LoVo (cell line): ENCODE measurements around the gene PHF12.
A peak's percentile ranks its signal among the peaks of the same experiment; 100 is the strongest.
"Not testable (repeated sequence)": the region's sequence is repeated elsewhere in the genome, so short reads cannot be mapped to it uniquely, and the experiment has no call there.

ENCODE experiments used
- DNase-seq: peaks from one replicate; pipeline ENCODE4 v3.0.0-alpha.2; 2016; ENCODE audit warnings: low spot score

The PHF12 gene

DNA sequence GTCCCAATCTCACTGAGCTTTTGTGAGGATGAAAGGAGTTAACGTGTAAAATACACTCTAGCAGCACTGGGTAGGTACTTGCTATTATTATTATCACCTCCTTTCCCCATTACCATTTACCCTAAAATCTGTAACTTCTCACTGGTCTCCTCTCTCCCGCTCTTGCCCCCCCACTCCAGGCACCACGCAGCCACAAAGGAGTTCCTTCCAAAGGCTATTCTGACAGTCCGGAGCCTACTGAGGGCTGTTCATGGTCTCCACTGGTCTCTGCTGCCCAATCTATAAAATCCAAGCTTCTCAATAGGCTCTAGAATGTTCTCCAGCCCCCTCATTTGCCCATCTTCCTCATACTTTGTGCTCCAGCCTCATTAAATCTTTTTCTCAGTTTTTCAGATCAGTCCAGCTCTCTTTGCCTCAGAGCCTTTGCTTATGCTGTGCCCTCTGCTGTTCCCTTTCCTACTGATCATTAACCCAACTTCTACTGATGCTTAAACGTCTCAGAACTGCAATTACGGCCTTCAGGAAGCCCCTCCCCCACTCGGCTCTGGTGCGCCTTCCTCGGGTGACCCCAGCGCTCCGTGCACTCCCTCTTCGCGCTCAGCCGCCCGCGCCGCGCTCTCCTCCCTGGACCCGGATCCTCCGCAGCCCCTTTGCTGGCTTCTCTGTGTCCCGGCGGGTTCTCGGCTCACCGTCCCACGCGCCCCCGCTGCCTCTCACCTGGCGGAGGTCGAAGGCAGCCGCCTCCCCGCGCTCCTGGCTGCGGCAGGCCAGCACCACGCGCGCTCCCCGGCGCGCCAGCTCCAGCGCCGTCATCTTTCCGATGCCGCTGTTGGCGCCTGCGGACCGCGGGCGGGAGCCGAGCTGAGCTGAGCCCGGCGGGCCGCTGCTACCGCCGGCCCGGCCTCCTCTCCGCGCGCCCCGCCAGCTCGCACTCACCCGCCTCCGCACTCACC, 49.2 kb downstream of the PHF12 start:
- DNase-seq, result peak; percentile 35

GRCh38 chr17:28900986-28901726, 50.2 kb downstream of the PHF12 start:
- no peak for DNase-seq

DNA sequence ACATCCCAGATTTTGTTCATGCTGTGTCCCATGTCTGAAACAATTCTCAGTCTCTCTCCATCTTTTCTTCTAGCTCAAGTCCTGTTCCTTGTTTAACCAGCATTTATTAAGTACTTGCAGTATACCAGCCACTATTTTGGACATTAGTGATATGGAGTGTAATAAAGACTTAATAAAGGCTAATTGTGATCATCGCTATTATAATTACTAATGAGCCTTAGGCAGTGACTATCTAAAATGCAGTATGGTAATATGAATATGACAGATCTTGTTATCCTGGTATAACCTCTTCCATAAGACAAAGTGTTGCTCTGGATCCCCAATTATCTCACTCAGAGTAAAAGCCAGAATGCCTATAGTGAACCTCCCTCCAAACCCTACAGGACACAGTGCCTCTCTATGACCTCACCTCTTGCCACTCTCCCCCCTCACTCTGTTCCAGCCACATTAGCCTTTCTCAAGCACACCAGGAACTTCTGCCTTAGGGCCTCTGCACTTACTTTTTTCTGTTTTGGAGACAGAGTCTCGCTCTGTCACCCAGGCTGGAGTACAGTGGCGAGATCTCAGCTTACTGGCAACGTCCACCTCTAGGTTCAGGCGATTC, 52.0 kb downstream of the PHF12 start:
- DNase-seq, result no peak

DNA sequence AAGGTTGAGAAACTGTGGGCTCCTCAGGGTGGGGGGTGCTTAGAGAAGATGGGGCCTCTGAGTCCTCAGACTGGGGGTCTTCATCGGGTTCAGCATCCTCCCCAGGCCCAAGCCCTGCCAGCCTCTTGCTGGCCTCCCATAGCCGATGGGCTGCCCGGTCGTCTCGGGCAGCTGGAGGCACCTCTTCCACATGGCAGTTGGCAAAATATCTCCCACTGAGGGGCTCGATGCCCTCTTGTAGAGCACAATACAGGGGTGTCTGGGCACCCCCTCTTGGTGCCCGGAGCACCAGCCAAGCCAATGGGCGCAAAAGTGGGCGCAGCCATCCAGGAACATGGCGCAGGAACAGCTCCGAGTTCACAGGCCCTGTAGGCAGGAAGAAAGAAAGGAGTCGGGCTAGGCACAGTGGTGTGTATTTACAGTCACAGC, 52.8 kb downstream of the PHF12 start:
- no peak for DNase-seq

DNA sequence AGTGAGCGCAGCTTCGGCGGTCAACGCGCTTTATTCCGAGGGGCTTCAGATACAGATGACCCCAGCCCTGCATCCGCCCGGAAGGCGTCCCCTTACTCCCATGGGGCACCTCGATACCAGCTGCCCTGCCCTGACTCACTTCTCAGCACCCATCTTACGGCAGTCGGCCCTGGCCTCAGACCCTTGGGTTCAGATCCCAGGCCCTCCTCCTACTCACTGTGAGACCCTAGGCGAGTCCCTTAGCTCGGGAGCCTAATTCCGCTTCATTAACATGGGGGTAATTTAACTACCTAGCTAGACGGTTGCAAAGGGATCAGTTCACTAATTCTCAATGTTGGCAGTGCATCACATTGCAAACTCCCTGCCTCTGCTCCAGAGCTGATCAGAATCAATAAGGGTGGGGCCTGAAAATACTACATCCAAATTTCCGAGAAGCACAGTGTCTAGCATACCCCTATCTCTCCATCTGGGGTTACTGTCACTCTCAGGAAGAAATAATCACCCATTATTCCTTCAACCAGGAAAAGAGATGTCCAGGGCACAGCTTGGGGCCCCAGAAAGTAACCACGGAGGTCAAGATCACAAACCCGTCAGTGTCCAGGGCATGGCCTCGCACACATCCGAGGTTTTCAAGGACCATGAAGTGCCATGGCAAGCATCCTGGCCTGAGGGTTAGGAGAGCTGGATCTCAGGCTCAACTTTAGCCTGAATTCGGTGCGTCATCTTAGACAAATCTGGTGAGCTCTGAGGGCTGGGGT, 53.4 kb downstream of the PHF12 start:
- DNase-seq, result no peak

DNA sequence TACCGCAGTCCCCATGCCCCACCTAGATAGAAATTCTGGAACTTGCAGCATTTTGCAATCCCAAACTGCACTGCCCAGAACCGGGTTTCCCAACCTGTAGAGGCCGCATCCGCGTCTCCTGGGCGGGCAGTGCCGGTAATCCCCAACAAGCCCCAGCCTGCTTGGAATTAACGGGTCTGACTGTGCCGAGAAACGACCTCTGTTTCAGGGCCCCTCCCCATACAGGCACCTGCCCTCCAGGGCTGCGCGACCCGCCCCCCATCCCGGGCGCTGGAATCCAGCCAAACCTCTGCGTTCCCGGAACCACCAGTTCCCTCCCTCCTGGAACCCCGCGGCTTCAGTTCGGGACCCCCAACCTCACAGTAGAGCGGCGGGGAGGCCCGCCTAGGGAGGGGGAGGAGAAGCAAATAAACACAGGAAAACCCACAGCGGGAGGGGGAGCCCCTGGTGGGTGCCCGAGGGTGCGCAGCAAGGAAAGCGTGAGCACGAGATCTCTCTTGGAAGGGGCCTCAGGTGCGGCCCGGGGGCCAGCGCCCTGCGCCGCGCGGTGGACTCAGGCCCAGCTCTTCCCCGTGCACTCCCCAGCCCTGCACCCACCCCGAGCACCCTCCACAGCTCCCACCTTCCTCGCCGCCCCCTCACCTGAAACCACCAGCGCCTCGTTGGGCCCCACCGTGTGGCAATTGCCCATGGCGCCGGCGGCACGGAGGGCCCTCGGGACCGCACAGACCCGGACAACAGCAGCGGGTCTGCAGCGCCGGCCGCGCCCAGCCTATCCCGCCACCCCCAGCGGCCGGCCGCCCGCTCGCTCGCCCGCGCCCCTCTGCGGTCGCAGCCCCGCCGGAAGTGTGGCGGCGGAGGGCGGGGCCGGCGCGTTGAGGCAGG, 54.2 kb downstream of the PHF12 start, which contains the start of gene FLOT2:
Gene FLOT2, minus strand, starts transcription at position 850 of the 885 bp plus-strand sequence. Its CDS starts 159 bp downstream, at position 691.
- DNase-seq, result peak; percentile 67

DNA sequence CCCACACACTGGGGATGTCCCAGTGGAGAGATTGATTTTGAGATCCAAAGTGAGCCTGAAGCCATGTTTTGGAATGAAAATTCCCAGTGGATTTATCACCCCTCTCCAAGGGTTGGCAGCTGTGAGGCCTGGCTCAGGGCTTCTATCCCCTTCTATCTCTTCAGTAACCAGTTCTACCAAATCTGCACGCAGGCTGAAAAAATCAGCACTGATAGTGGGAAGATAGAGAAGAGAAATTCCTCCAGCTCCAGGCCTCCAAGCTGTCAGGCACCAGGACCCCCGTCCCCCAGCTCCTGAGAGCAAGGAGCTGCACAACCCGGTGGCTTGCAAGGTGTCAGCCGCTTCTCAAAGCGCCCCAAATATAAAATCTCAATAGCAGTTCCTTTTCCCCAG, 54.8 kb downstream of the PHF12 start:
- no peak for DNase-seq

DNA sequence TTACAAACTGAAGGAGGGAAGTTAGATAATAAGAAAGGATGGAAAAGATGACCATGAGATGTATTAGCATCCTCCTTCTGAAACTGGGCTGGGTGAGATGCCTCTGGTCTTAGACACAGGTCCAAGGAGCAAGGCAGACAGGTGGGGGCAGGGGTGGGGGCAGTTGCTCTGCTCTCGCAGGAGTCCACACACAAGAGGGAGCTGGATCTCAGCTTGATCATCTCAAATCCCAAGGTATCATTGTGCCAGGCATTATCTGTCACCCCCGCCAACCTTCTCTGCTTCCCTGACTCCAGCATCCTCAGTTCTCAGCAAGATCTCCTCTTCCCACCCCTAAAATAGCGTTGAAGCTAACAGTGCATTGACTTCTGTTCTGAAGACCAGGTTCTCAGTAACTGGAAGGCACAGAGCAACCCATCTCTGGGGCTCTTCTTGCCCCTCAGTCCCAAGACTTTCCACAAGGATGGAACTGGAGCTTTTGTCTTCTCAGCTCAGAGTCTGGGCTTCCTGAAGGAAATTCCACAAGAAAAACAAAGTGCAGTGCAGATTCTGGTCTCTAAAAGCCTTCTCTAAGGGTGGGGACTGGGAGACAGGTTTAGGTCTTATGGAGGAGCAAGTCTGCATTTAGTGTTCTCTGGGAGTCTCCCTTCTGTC, 55.4 kb downstream of the PHF12 start:
- no peak for DNase-seq

DNA sequence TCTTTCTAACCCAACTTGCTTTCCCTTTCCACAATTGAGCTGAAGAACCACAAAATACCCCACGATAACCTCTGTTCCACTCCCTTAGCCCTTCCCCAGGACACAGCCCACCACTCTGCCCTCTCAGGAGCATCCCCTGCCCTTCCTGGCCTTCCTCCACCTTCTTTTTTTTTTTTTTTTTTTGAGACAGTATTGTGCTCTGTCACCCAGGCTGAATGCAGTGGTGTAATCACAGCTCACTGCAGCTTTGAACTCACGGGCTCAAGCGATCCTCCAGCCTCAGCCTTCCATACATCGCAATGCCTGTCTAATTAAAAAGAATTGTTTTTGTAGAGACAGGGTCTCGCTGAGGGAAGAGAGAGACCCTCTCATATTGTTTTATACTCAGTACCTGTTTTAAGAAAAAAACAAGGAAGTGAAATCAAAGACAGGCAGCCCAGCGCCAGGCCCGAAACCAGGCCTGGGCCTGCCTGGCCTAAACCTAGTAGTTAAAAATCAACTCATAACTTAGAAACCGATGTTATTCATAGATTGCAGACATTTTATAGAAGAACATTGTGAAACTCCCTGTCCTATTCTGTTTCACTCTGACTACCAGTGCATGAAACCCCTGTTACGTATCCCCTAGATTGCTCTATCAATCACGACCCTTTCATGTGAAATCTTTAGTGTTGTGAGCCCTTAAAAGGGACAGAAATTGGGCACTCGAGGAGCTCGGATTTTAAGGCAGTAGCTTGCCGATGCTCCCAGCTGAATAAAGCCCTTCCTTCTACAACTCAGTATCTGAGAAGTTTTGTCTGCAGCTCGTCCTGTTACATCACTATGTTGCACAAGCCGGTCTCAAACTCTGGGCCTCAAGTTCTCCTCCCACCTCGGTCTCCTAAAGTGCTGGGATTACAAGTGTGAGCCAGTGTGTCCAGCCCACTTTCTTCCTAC, 57.8 kb downstream of the PHF12 start:
- not testable (repeated sequence) for DNase-seq

GRCh38 chr17:28892024-28892423, 59.3 kb downstream of the PHF12 start:
- no peak for DNase-seq

GRCh38 chr17:28891201-28891600, 60.1 kb downstream of the PHF12 start:
- DNase-seq, result no peak

DNA sequence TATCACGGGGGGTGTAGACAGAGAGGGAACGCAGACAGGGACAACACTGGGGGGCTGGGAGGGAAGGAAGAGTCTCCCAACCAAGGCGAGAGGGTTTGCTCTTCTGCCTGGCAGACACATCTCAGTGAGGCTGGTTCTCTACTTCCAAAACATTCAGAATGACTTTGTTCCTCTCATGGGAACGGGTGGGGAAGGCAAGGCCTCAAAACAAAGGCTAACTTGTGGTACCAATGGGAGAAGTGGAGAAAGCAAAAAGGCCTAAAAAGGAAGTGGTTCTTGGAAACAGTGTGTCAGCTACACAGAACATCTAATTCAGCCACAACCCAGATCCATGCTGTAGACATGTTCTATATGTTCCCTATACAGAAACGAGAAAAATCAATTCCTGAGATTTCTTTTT, 61.3 kb downstream of the PHF12 start:
- no peak for DNase-seq

DNA sequence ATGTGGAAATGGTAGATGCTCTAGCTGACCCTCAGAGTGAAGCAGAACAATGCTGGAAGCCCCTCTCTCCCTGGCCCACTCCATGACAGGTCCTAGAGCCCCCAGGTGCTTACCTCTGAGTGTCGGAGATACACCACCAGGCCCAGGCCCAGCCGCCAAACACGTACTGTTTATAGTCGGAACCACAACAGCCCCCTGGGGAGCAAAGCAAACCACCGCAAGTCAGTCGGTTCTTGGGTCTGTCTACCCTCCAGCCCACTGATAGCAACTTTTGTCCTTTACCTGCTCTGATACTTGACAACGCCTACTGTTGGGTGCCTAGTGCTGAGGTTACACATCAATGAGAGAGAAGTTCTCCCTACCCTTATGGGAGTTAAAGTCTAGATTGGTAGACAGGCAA, 62.5 kb downstream of the PHF12 start:
- no peak for DNase-seq

- DNase-seq, result no peak
Observed at GRCh38 chr17:28887871-28888471, 63.3 kb downstream of the PHF12 start.

DNA sequence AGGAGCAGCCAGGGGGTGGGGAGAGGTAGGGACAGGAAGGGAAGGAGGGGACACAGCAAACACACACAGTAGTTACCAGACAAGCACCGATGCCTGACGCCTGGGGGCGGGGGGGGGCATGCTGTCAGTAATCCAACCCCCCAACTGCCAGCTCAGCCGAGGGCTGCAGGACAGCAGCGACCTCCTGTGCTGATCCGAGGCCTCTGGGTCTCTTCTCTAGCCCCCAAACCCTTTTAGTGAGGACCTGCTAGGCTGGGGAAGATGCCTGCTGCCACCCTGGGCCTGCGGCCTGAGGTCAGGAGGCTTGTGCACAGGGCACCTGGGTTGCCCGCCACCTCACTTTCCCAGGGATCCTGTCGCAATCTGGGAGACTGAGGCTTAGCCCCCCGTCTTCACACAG, 65.4 kb downstream of the PHF12 start:
- no peak for DNase-seq

GRCh38 chr17:28885363-28885762, 66.0 kb downstream of the PHF12 start:
- DNase-seq, result no peak

DNA sequence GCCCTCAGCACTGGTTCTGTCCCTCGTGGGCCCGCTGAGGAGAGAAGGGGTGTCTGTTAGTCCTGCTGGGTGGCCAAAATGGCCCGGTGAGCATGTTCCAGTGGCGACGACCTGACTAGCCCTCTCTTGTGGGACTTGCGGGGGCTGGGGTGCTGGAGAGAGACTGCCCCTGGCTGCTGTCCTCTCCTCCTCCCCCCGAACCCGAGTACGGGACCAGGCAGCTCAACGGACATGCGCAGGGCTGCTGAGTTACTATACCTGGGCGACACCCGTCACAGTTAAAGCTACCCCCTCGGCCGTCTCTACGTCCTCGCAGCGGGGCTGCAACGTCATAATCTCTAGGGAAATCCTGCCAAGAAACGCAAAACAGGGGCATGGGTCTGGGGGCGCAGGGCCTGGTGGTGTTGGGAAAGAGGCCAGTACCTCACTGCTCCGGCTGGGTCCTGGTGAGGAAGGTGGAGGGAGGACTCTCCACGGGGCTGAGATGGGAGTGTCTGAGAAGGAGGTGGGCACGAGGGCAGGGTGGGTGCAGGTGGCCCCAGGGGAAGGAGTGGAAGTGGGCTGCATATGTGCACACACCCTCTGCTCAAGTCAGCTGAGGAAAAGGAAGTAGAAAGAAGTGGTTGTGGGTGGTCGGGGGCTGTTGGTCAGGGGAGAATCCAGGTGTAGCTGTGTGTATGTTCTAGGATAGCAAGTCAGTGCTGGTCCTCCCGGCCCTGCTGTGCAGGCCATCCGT, 67.2 kb downstream of the PHF12 start:
- DNase-seq, result no peak
